Endothelial cell of umbilical vein (primary cell): ENCODE data around the gene PNKD.

Experiments used
- CTCF ChIP-seq, 2 donors: IDR thresholded peaks; 1 replicate in 1 of 2; 2 replicates in 1 of 2; pipeline ENCODE4 v1.5.1; 2011; ENCODE audit warnings: low read length in 2 of 2, mild to moderate bottlenecking in 2 of 2, moderate library complexity in 2 of 2, control low read depth in 1 of 2, inconsistent platforms in 1 of 2, low read depth in 1 of 2; ENCODE audit not compliant: insufficient read depth in 1 of 2; ENCODE audit errors: extremely low read depth in 1 of 2
- GATA2 ChIP-seq: IDR thresholded peaks from 2 replicates; pipeline ENCODE4 v1.7.0; 2011; ENCODE audit warnings: low read depth, mild to moderate bottlenecking, moderate library complexity, mixed read lengths, low read length; ENCODE audit not compliant: insufficient read length, insufficient read depth

- TF ChIP-seq CTCF (IDR thresholded peaks at IDR 0.05; ENCODE audit: extremely low read depth in 1 of 2, insufficient read depth in 1 of 2, low read depth in 1 of 2, low read length in 2 of 2): no peak
- no peak for TF ChIP-seq GATA2
Measured at GRCh38 chr2:218362606-218363005, 92.3 kb downstream of the PNKD start.
